Activated T-helper 9 cell treated with anti-CD3 and anti-CD28 coated beads, Interleukin-2, amount 50 U/mL, for 16 hours (primary cell): ENCODE results near the gene NDOR1.

Experiments used
- DNase-seq: peaks from one replicate; pipeline ENCODE4 v3.0.0-alpha.2; 2020; ENCODE audit warnings: low read depth

NDOR1 gene

DNA sequence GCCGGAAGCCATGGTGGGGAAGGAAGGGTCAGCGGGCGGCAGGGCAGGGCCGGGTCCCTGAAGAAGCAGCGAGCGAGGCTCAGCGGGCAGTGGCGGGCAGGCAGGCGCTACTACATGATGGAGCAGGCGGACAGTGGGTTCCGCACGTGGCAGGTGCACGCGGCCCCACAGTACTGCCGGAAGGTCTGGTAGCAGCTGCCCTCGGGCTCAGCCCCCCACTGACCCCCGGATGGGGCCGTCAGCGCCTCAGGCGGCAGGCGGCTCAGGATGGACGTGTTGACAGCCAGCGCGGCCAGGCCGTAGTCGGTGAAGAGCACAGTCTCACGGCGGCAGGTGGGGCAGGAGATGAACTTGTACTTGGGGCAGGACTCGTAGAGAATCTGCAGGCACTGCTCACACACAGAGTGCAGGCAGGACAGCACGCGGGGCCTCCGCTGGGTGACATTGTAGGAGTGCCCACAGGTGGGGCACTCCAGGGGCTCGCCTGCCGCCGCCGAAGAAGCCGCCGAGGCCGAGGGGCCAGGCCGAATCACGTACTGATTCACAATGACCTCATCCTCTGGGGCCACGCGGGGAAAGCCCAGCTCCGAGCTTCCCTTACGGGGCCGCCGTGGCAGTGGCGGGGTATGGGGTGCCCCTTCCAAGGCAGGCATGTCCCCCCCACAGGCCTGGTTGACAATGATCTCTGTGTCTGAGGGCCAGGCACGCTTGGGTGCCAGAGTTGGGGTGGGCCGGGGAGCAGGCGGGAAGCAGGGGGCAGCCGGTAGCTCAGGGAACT lies 15.0 kb downstream of the NDOR1 start:
- DNase-seq, result no peak

DNA sequence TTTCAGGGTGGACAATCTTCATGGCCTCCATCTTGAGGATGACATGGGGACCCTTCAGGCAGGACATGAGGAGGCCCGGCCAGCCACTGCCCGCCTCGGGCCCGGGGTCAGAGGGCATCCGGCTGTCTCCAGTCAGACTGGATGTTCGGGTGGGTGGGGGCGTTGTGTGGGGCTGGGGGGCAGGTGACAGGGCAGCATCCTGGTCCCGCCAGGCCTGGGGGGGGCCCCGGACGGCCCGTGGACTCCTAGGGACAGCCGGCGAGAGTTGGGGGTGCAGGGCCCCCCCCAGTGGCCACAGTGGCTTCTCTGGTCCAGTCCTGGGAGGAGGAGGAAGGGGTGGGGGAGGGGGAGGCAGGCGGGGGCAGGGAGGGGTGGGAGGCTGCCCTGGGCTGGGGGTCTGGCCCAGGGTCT lies 15.6 kb downstream of the NDOR1 start:
- DNase-seq, result no peak

DNA sequence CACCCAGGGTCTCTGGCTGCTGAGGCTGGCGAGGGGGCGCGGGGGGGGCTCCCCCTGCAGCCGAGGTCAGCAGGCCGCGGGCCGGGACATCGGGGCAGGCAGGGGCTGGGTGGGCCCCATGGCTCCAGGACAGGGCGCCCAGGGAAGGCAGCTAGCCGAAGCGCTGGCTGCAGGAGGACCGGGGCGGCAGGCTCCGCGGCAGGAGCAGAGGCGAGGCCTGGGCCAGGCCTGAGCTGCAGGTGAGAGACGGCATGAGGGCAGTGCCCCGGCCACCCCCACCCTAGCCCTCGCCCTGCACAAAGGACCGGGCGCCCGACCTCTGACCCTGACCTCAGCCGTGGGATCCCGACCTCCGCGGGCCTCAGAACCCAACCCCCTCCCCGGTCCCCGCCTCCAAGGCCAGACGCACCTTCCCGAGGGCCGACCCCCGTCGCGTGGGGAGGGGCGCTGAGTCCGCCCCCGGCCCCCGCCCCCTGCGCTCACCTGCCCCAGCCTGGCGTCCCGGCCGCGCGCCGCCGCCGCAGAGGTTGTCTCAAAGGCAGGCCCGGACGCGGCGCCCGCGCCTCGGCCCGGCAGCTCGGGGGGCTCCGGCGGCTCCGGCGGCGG lies 16.1 kb downstream of the NDOR1 start:
- DNase-seq, result no peak

DNA sequence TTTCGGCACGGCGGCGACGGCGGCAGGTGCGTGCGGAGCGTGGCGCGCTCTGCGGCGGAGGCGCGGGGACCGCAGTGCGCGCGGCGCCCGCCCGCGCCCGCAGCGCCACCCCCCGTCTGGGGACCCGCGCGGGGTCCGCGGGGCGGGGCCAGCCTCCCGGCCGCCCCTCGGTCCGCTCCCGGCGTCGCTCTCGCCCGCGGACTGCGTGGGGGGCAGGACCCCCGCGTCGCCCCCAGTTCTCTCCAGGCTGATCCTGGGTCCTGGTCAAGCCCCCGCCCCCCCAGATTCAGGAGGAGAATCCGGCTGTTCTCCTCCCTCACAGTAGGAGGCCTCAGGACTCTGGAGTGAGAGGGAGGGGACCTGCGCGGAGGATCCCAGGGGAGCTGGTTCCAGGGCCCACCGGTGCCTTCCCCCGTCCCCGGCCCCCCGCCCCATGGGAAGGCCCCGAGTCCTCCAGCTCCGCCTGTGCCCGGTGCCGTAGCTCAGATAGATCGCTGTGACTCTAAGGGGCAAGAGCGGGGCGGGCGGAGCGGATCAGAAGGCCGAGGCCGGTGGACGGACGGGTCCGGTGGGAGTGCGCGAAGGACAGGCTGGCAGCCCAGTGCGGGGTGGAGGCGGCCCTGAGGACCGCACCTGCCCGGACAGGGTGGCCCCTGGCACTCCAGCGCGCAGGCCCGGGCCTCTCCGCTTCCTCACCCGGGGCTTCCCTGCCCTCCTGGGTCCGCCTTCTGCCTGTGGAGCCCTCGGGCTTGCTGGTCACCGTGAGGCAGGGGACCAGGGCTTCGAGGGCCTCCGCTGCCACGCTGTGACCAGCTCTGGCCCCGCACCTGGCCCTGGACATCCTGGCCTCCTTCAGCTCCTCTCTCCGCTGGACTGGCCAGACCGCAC lies 16.9 kb downstream of the NDOR1 start, which contains the start of gene RNF208:
Gene RNF208, minus strand, starts transcription at position 51 of the 888 bp plus-strand sequence. CDS start 1,028 bp downstream, outside the sequence.
- no peak for DNase-seq

GRCh38 chr9:137223078-137223970 lies 17.8 kb downstream of the NDOR1 start:
- peak; percentile 97 for DNase-seq

DNA sequence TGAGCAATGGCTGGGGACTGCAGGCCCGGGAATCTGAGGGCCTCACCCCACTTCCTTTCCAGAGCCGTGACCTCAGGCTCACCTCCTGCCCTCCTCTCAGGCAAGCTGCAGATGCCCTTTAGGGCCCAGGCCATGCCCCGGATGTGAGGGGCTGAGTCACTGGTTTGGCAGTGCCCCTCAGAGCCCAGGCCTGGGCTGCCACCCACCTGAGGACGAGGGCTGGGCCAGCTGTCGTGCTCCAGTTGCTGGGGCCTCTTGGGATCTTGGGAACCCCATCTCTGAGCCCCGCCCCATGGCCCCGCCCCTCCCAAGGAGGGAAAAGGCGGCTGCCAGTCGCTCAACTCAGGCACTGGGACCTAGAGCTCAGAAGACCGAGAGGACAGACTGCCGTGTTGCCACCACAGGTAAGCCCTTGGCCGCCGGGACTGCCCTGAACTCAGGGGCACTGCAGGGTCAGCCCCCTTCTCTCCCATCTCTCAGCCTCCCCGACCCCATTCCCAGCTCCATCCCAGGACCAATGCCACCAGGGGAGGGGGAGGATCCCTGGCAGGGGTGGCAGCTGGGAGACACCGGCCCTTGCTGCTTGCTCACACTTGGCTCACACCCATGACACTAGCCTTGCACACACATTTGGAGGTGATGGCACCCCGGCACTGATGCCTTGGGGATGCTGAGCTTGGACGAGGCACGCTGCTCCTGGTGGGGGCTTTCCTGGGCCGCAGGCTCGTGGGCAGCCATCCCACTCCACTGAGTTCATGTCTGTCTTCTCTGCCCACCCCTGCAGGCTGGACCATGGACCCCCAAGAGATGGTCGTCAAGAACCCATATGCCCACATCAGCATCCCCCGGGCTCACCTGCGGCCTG lies 19.6 kb downstream of the NDOR1 start, which contains the start of gene CYSRT1:
Gene CYSRT1, plus strand, starts transcription at position 345 of the 865 bp plus-strand sequence. Its CDS starts 448 bp downstream, at position 793.
- no peak for DNase-seq

DNA sequence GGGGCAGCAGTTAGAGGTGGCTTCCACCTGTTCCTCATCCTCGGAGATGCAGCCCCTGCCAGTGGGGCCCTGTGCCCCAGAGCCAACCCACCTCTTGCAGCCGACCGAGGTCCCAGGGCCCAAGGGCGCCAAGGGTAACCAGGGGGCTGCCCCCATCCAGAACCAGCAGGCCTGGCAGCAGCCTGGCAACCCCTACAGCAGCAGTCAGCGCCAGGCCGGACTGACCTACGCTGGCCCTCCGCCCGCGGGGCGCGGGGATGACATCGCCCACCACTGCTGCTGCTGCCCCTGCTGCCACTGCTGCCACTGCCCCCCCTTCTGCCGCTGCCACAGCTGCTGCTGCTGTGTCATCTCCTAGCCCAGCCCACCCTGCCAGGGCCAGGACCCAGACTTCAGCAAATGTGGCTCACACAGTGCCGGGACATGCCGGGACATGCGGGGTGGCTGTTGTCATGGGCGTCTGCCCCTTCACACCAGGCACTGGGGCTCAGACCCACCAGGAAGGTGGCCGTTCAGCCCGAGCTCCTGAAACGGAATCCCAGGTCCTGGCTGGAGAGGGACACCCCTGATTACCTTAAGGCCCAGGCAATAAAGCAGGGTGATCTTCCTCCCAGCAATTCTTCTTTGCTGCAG lies 20.3 kb downstream of the NDOR1 start:
- no peak for DNase-seq

- no peak for DNase-seq
Observed at GRCh38 chr9:137226338-137227053, 21.0 kb downstream of the NDOR1 start.

DNA sequence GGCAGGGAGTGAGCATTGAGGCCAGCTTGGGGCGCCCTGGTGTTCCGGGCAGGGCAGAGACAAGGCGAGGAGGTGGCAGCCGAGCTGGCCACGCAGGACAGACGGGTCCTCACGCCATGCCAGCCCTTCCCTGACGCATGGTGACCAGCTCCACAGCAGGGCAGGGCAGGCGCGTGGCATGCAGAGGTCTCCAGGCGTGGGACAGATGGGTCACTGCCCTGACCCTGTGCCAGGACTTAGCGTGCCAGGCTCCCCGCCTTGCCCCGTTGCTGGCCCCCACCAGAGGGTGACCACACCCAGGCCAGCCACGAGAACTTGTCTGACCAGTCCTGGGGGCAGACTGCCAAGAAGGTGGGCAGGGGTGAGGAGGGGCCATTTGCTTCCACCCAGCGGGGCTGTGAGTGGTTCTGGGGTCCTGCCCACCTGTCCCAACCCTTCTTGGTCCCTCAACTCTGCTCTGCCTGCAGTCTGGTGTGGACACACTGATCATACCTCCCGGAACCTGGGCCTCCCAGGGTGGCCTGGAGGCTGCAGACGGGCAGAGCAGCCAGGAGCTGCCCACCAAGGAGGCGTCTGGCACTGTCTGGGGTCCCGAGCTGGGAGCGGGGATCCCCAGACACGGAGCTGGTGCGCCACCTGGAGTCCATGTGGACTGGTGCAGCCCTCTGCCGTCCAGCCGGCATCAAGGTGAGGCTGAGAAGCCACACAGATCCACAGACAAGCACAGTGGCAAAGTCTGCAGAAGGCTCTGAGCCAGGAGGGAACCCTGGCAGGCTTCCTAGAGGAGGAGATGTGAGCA lies 21.8 kb downstream of the NDOR1 start, which contains the start of gene RNF224:
Gene RNF224, plus strand, starts transcription at position 449 of the 799 bp plus-strand sequence. CDS start 834 bp downstream, outside the sequence.
- peak; percentile 69 for DNase-seq

- DNase-seq, result no peak
Observed at GRCh38 chr9:137227853-137228505, 22.5 kb downstream of the NDOR1 start.

DNA sequence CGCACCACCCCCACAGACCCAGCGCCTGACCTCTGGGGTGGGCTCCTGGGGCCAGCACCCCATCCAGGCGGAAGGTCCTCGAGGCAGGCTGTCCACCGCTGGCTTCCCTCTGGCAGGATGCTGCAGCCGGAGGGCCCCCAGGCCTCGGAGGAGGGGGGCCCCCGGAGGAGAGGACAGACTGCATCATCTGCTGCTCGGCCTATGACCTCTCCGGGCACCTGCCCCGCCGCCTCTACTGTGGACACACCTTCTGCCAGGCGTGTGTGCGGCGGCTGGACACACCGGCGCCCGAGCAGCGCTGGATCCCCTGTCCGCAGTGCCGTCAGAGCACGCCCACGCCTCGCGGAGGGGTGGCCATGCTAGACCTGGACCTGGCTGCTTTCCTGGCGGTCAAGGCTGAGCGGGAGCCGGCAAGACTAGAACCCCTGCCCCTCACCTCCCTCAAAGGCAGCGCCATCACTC lies 23.0 kb downstream of the NDOR1 start:
- DNase-seq, result no peak

DNA sequence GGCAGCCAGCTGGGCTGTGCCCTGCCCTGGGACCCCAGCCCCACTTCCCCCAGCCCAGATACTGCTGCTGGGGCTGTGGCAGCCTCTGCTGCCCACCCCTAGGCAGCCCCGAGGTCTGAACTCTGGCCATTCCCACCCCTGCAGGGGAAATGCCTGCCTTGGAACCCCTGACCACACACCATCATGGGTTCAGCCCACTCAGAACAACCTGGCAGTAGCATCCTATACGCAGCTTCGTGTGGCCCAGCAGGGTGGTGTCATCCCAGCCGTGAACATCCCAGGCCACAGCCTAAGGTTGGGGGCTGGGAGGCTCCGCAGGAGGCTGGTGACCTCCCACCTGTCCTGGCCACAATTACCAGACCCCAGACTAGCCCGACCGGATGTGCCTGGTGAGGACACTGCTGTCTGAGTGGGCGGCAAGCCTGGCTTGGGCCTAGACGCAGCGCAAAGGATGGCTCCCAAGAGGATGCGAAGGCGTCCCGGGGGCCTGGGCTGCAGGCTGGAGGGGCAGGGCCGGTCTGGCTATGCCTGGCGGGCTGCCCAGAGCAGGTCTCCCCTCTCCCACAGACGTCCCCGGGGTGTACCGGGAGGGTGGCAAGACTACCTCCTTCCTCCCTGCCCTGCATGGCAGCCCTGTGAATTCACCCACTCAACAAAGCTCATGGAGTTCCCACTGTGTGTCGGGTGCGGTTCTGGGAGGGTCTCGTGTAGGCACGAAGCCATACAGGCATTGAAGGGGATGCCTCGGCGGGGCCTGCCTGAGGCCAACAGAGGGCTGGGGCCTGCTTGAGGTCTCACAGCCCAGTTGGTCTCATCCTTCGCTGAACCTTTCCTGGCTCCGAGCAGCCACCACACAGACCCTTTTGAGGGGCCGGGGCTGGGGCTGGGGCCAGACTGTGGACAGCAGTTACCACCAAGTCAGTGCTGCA lies 23.7 kb downstream of the NDOR1 start:
- no peak for DNase-seq

GRCh38 chr9:137229903-137230704 lies 24.6 kb downstream of the NDOR1 start:
- no peak for DNase-seq

GRCh38 chr9:137230705-137231371 lies 25.3 kb downstream of the NDOR1 start, which contains the start of gene SLC34A3:
SLC34A3 (plus strand) TSS chr9:137230901; CDS start chr9:137231703, 802 bp downstream.
- no peak for DNase-seq
